Adrenal gland (tissue), 5 donors: ENCODE data around the gene STX8.

Experiments used
- POLR2A ChIP-seq, 2 donors: fragments of 450-650 bp; IDR thresholded peaks; one replicate each; pipeline ENCODE4 v1.6.1; 2017; ENCODE audit warnings: antibody characterized with exemption in 2 of 2, mild to moderate bottlenecking in 2 of 2, moderate library complexity in 1 of 2
- TF ChIP-seq, protein P1 (sequence below), 6 experiments: fragments of 450-650 bp in 4 of 6; fragments of 200-600 bp in 2 of 6; sonication (generic) in 1 of 6; IDR thresholded peaks; 1 replicate in 5 of 6; 2 replicates in 1 of 6; pipeline versions ENCODE4 v1.5.1 to v1.8.0; 2016 to 2021; ENCODE audit warnings: antibody characterized with exemption in 6 of 6, mild to moderate bottlenecking in 2 of 6, moderate library complexity in 1 of 6
- donor health status: DM: no; HTN: no; CAD: no.

- TF ChIP-seq, protein P1, sequence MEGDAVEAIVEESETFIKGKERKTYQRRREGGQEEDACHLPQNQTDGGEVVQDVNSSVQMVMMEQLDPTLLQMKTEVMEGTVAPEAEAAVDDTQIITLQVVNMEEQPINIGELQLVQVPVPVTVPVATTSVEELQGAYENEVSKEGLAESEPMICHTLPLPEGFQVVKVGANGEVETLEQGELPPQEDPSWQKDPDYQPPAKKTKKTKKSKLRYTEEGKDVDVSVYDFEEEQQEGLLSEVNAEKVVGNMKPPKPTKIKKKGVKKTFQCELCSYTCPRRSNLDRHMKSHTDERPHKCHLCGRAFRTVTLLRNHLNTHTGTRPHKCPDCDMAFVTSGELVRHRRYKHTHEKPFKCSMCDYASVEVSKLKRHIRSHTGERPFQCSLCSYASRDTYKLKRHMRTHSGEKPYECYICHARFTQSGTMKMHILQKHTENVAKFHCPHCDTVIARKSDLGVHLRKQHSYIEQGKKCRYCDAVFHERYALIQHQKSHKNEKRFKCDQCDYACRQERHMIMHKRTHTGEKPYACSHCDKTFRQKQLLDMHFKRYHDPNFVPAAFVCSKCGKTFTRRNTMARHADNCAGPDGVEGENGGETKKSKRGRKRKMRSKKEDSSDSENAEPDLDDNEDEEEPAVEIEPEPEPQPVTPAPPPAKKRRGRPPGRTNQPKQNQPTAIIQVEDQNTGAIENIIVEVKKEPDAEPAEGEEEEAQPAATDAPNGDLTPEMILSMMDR (IDR thresholded peaks at IDR 0.05) = peak in 5 of 6 experiments; percentile 44 to 60 (median 57)
- no peak for TF ChIP-seq POLR2A (IDR thresholded peaks at IDR 0.05)
These were observed 1.1 kb upstream of the STX8 start, which contains the start of gene CFAP52 for GRCh38 chr17:9576521-9577372.
